Glomerular visceral epithelial cell (primary cell): Measurements from ENCODE around the gene MTM1.

Source experiments
- DNase-seq: peaks from one replicate; pipeline ENCODE4 v3.0.0-alpha.2; 2016; ENCODE audit errors: extremely low spot score

The MTM1 gene

DNA sequence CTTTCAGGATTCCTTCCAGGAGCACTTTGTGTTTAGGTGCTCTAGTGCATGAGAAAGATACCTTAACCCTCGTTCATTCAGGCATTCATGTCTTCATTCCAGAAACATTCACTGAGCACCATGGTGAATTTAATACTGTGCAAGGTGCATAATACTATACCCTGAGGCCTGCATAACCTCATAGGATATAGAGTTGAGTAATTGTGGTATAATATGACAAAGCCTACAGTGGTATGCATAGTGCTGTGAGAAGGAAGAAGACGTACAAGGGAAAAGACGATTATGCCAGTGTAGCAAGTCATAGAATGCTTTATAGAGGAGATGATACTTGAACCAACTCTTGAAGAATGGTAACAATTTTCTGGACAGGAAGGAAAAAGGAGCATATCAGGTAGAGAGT lies 34.3 kb downstream of the MTM1 start:
- no peak for DNase-seq

- DNase-seq, result no peak
Observed at GRCh38 chrX:150605603-150606002, 37.2 kb downstream of the MTM1 start.

DNA sequence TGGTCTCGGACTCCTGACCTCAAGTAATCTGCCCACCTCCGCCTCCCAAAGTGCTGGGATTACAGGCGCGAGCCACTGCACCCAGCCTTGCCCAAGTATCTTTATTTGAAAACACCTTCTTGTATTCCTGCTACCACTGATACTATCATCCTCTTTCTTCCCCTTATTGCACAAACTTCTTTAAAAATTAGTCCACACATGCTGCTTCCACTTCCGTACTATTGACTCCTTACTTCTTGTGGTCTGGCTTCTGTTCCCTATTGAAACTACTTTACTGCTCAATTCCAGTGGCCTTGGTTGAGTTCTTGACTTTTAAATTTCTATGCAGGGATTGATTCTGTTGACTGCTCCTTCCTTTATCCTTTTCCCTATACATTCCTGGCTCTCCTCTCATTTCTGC lies 38.8 kb downstream of the MTM1 start:
- no peak for DNase-seq

DNA sequence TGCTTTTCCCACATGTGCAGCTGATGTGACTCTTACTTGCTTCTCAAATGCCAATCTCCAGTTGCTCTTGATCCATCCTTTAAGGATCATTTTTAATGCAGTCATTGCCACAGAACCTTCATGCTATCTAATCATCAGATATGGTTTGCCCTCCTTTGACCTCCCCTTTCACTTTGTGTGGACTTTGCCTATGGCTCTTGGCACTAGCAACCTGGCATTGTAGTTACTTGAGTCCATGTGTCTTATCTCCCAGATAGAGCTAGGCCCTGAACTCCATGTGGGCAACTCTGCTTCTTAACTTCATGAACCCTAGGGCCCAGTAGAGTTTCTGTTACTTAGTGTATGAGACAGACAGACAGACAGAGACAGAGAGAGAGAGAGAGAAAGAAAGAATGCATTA lies 41.6 kb downstream of the MTM1 start:
- no peak for DNase-seq

DNA sequence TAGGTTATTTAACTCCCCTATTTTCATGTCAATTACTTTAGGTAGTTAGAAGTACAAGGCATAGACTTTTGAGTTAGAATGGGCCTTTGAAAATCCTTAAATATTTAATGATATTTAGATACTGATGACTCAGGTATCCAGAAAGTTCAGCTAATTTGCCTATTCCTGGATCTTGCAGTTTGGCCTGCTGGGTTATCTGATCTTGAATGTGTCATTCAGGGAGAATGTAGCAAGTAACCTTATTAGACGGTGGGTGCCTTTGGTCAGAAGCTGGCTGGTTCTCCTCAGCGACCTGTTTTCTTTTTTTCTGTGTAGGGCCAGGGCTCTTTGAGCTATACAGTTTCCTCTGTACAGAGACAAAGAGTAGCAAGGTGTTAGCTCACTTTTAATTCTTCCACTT lies 42.0 kb downstream of the MTM1 start:
- DNase-seq, result no peak

GRCh38 chrX:150615356-150615755 lies 46.9 kb downstream of the MTM1 start:
- no peak for DNase-seq

DNA sequence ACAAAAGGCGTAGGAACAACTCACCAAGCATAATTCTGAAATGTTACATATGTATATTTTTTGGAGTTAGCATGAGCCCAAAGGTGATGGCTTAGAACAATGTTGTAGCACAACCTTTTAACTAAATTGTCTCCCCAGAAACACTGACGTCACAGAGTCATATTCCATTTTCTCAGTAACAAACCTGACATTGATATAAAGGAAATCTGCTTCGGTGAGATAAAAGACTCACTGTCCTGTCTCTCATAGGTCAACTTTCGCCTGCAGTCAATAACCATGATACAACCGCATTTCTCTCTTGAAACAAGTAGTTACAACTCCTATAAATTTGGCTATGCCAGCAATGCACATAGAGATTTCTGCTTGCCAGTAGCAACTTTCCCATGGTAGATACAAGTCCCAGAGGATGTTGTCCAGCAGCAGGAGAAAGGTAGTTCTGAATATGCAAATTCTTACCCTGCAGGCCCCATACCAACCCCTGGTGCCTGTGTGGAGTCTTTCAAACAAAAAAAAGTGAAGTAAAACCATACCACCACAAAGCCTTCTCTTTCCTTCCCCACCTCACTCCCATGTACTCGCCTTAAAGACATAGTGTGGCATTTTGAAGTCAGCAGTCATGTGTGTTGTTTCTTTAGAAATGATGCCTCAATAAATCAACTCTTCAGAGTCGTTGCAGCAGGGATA lies 47.9 kb downstream of the MTM1 start:
- no peak for DNase-seq

GRCh38 chrX:150616863-150617198 lies 48.4 kb downstream of the MTM1 start:
- DNase-seq, result no peak

- no peak for DNase-seq
Observed at GRCh38 chrX:150621652-150622051, 53.2 kb downstream of the MTM1 start.

GRCh38 chrX:150623583-150623982 lies 55.2 kb downstream of the MTM1 start:
- DNase-seq, result no peak

DNA sequence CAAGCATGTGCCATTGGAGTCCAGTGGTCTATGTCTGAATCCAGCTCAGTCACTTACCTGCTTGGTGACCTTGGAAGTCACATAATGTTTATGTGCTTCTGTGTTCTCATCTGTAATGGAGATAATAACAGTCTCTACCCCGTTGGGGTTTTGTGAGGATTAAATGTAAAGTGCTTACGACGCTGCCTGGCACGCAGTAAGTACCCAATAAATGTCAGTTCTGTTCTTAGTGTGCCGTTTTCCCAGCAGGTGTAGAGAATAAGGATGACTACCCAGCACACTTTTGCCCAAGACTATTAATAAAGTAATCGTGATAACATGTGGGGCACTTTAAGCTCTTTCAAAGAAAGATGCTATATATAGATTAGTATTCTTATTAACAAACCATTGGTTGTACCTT lies 56.7 kb downstream of the MTM1 start:
- DNase-seq, result no peak

GRCh38 chrX:150625875-150626274 lies 57.5 kb downstream of the MTM1 start:
- no peak for DNase-seq

DNA sequence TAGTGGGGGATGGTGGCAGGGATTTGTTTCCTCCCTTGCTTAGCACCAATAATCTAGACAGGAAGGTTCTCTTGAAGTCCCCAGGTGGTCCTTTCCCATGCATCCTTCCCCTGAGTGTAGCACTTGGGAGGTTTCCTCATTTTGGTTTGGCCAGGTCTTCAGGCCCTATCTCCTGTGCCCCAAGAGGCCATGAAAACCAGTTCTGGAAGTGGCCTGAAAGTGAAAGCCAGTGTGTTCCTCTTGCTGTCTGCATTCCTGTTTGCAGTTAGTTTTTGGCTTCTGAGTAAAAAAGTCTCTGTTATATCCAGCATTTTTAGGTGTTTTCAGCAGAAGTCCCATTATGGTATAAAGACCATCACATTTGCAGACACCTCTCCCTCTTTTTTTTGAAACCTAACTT lies 59.5 kb downstream of the MTM1 start:
- DNase-seq, result no peak

DNA sequence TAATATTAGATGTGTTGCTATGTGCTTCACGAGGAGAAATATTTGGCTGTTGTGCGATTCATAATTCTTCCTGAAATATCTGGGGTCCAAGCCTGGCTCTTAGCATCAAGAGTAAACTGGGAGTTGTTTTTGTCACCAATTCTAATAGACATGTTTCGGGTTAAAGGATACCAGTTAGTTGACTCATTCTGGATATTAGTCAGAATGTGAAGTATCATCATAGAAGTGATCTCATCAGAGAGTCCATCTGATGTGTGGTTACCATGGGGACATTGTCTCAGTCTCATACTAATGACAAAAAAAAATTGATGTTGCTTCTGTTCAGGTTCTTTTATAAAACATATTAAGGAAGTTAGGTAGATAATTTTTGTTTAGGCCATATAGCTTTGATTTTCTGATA lies 67.5 kb downstream of the MTM1 start:
- peak; percentile 66 for DNase-seq

DNA sequence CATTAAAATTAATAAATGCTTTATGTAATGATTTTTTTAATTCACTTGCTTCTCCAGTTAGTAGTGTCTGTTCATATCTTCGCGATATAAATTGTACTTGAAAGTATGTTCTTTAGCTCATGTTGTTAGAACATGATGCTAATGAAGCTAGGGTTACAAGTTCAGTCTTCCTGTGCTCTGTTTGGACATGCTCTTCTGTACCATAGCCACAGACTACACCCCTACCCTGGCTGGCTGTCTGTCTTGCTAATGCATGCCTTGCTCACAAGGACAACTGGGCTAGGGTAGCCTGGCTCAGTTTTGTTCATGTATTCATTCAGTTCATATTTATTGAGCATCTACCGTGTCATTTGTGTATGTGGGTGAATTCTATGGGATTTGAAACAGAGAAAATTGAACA lies 74.0 kb downstream of the MTM1 start:
- no peak for DNase-seq

- DNase-seq, result no peak
Observed at GRCh38 chrX:150643271-150643670, 74.8 kb downstream of the MTM1 start.

DNA sequence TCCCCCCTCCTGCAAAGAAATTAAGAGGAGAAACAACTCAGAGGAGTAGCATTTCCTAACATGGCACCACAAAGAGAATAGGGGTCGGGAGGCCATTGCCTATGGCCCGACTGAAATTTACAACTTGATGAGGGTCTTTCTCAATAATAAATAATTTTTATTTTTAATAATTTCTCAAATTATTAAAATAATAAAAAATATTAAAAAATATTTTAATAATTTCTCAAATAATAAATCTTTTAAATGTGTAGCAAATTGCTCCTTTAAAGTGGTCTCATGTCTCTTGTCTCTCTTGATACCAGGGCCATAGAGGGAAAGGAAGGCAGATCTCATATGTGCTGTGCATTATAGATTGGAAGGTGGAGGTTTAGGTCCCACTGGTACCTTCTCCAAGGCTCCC lies 75.5 kb downstream of the MTM1 start:
- DNase-seq, result no peak

DNA sequence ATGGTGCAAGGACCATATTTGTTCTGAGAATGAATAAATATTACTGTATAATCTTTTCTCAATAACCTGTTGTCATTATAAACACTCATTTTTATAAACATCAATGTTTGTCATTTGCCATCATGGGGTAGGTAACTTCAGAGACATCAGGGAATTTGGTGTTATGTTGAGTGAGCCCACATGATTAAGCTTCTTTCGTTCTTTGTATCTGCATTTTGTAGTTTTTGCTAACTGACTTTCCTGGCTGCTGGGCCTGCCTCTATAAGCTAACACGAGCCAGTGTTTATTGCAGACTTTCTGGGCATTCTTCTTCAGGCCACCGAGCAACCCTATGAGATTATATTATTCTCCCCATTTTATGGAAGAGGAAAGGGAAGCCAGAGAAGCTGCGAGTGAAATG lies 76.0 kb downstream of the MTM1 start:
- no peak for DNase-seq

DNA sequence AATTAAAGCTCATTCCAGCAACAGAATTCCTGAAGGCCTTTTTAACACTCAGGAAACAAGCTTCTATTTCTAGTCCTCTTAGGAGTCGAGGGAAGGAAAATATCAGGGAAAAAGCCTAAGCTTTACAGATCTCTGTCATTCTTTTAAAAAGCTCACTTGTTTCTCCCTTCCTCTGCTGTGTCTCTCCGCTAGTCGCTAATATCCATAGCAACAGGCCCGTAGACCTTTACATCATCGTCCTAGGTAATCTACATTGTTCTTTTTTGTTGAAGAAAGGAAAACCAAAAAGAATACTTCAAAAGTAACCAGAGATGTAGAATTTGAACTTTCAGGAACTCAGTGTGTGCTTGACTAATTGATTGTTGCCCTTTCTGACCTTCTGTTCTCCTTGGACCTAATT lies 78.9 kb downstream of the MTM1 start:
- no peak for DNase-seq

DNA sequence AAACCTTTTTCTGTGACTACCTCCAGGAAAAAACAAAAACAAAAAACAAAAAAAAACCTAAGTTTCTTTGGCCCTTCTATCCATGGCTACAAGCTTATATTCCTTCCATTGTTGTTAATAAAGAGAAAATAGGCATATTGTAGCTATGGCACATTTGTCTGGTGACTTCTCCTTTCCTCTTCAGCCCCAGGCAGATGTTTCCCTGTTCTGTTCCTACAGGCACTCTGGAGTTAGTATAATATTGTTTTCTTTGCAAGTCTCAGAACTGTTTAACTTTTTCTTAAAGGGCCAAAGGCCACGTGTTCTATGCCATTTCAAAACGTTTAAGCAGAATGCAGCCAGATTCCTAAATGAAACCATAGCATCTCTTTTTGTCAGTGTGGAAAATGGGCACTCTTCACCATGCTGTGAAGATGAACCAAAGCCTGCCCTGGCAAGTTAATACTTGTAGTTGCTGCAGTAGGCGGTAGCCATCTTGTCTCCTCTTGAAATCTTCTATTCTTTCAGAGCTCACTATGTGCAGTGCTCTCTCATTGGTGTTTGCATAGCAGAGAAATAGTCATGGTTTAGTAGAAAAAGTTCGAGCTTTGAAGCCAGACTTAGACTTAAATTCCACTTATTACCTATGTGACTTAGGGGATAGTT lies 80.0 kb downstream of the MTM1 start:
- no peak for DNase-seq

DNA sequence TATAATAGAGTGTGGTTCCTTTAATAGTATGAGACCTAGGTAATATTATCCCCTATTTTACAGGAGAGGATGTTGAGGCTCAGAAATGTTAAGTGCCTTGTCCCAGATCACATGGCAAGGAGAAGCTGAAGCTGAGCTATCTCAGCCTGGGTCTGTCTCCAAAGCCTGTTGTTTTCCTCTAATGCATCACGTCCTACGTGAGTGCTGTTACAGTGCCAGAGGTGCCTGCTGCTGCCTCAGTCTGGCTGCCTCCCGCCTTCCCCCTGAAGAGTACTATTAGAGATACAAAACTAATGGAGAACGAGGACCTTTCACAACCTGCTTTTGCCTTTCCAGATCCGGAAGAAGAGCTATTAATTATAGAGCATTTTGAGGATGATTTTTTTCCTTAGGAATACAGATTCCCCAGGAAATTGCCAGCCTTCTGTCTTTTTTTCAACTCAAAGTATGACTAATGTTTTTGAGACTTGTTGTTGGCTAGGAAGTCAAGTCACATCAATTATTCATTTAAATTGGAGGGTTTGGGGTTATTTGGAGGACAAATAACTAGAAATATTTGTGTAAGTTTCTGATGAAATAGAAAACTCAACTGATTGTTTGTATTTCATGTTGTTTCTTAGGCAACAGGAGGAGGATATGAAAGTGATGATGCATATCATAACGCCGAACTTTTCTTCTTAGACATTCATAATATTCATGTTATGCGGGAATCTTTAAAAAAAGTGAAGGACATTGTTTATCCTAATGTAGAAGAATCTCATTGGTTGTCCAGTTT lies 80.9 kb downstream of the MTM1 start:
- no peak for DNase-seq

DNA sequence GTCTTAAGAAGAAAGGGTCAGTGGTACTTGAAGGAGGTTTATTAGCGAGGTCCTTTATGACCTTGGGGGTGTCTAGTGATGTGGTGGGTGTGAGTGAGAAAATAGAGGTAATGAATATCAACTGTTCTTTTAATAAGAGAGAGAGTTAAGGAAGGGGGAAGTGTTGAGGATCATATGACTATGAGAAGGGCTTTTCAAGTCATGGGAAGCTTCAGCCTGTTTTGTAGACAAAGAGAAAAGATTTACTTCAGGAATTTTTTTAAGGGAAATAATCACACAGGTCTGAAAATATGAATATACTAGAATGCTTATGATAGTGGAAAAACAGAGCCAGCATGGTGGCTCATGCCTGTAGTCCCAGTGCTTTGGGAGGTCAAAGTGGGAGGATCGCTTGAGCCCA lies 83.5 kb downstream of the MTM1 start:
- DNase-seq, result no peak

DNA sequence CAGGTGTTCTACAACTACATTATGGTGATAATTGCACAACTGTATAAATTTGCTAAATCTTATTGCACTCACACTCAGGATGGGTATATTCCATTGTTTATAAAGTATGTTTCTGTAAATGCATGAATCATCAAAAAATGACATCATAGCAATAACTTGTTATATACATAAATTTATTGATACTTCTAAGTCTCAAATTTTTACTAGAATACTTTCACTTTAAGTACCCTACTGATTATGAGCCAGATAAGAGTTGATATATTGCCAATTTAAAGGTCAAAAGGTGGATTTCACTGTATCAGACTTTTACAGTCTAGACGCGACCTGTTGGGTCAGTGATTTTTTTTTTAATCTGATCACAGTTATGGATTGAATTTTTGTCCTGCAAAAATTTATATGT lies 87.4 kb downstream of the MTM1 start:
- DNase-seq, result no peak
